Epithelial cell of proximal tubule (primary cell): ENCODE results near the gene CPT1B. TPM values are rescaled to one million over a fixed set of nuclear protein-coding genes. Genes with fewer than 3 reads are reported as not detected.

Source experiments
- DNase-seq: peaks from one replicate; pipeline ENCODE4 v3.0.0-alpha.2; 2011; ENCODE audit warnings: low read depth
- H3K4me3 ChIP-seq: 2 replicates; pipeline ENCODE4 v1.5.1; 2011; ENCODE audit warnings: low read depth, mild to moderate bottlenecking, low read length
- total RNA-seq: library from RNA; depleted of rRNA; stranded (reverse); fragments of >200 nt; gene quantifications from 2 replicates; pipeline ENCODE4 v1.2.3, GENCODE V29; 2015
- TF ChIP-seq, protein P1 (sequence below): conservative IDR thresholded peaks from 2 replicates; pipeline ENCODE4 v1.5.1; 2012; ENCODE audit warnings: low read depth, mild to moderate bottlenecking, low read length

CPT1B gene
- total RNA-seq, 1 donor from 2014 or later: 4.0 TPM

DNA sequence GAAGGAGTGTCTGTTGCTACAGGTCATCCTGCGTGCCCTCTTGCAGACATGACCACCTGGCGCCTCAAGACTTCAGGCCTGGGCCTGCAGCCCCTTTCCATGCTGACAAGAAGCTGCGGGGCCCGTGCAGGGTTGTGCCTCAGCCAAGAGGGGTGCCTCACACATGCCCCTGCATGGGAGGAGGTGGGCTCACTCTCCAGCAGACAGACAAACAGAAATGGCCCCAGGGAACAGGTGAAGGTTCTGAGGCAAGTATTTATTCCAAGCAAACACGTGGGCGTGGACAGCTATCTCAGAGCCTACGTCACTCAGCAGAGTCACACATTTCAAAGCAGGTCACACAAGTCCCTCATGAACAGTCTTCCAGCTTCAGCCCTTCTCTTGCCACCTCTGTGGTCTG is 9.6 kb downstream of the CPT1B start:
- TF ChIP-seq, protein P1, sequence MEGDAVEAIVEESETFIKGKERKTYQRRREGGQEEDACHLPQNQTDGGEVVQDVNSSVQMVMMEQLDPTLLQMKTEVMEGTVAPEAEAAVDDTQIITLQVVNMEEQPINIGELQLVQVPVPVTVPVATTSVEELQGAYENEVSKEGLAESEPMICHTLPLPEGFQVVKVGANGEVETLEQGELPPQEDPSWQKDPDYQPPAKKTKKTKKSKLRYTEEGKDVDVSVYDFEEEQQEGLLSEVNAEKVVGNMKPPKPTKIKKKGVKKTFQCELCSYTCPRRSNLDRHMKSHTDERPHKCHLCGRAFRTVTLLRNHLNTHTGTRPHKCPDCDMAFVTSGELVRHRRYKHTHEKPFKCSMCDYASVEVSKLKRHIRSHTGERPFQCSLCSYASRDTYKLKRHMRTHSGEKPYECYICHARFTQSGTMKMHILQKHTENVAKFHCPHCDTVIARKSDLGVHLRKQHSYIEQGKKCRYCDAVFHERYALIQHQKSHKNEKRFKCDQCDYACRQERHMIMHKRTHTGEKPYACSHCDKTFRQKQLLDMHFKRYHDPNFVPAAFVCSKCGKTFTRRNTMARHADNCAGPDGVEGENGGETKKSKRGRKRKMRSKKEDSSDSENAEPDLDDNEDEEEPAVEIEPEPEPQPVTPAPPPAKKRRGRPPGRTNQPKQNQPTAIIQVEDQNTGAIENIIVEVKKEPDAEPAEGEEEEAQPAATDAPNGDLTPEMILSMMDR: no peak
- DNase-seq: no peak

DNA sequence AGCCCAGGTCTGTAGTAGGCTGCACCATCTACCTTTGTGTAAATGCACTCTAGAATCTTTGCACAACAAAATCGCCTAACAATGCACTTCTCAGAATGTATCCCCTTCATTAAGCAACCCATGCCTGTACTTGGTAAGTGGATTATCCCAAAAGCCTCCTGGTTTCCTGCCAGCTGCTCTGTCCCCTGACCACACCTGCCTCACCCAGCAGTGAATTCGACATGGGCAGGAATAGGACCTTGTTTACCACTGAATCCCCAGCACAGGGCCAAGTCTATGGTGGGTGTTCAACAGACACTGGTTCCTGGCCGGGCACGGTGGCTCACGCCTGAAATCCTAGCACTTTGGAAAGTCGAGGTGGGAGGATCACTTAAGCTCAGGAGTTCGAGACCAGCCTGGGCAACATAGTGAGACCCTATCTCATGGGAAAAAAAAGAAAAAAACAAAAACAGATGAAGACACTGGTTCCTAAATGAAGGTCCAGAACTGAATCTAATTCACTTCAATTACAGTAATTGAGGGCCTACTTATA is 10.4 kb downstream of the CPT1B start:
- no peak overlapping the region for H3K4me3 ChIP-seq
- TF ChIP-seq, protein P1: no peak
- DNase-seq: no peak

More for the DNA sequence above, 9.6 kb downstream of the CPT1B start:
- no peak overlapping the region for H3K4me3 ChIP-seq

DNA sequence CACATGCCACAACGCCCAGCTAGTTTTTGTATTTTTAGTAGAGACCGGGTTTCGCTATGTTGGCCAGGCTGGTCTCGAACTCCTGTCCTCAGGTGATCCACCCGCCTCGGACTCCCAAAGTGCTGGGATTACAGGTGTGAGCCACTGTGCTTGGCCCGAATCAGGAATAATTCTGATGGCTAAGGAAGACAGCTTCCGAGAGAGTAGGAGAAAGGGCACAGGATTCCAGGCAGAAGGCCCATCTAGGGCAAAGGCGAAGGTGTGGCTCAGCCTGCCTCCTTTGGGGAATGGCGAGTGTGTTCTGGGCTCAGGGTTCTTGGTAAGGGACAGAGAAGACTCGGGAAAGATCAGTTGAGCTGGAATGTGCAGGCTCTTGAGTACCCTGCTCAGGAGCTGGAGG is 13.9 kb downstream of the CPT1B start:
- DNase-seq: no peak
- H3K4me3 ChIP-seq: no peak overlapping the region
- TF ChIP-seq, protein P1: no peak

DNA sequence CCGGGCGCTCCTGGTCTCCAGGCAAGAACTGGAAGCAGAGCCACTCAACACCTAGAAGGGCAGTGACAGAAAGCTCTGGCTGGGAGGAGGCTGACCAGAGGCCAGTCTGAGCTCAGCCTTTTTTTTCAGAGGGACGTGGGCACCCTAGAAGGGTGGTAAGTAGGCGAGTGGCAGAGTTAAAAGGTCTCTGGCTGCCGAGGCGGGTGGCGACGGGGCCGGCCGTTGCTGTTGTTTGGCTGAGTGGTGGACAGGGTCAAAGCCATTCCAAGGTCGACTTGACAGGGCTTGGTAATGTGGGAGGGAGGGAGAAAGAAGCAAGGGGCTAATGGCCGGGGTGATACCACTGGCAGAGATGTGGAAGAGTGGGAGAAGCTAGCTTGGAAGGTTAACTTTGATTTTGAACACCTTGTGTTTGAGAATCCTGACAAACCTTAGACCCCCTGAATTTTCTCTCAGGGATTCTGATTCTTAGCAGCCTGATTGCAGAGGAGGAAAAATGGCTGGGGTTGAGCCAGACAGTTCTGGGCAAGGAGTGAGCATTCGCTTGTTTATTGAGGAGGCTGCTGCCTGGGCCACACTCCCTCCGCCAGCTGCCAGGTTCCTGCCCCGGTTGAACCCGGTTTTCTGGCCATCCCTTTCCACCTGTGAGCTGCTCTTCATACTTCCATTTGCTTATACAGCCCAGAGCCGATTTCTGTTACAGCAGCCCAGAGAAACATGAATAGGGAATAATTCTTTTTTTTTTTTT is 14.6 kb downstream of the CPT1B start:
- H3K4me3 ChIP-seq: peak overlapping the region; percentile 59
- TF ChIP-seq, protein P1: no peak
- no peak for DNase-seq

- DNase-seq: no peak
- TF ChIP-seq, protein P1: peak; percentile 80
Measured at GRCh38 chr22:50562523-50563412, 15.5 kb downstream of the CPT1B start, which contains the start of gene SYCE3. SYCE3 (minus strand) TSS chr22:50562919; CDS start chr22:50556405, 6,514 bp downstream.

DNA sequence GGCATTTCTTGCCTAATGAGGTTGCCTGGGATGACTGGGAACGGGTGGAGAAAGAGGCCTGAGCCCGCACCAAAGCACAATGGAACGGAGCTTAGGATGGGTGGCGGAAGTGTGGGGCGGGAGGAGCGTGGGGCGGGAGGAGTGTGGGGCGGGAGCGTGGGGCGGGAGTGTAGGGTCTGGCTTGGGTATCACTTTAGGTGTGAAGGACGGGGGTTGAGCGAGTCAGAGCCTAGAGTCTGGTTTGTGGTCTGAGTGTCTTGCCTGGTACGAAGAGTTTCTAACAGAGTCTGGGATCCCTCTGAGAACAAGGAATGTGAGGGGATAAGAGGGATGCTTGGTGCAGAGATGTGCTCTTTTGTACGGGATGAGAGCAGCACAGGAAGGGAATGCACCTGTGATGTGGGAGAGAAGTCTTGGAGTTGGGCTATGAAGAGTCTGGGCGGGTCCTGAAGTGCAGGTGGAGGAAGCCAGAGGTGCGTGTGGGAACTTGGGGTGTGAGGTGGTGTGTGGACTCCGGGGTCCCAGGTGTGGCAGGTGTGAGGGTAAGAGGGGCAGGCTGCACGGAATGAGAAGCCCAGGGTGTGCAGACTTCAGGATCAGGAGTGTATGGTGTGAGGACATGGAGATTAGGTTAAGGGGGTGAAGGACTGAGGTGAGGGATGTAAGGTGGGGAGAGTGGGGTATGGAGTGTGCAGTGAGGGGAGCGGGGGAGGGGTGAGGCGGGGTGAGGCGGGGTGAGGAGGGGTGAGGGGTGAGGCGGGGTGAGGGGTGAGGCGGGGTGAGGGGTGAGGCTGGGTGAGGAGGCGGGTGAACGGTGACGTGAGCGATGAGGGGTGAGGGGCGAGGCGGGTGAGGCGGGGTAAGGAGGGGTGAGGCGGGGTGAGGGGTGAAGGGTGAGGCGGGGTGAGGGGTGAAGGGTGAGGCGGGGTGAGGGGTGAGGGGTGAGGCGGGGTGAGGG is 16.5 kb downstream of the CPT1B start:
- TF ChIP-seq, protein P1: no peak
- no peak for DNase-seq
- no peak overlapping the region for H3K4me3 ChIP-seq

More at GRCh38 chr22:50562523-50563412, 15.5 kb downstream of the CPT1B start, which contains the start of gene SYCE3:
- H3K4me3 ChIP-seq: peak within 1 kb of the TSS; percentile 59
